HG03280 (cell line): ENCODE results near the gene KRT2.

ENCODE experiments used
- ATAC-seq: cut with Tn5 transposase; IDR thresholded peaks from one replicate; pipeline ENCODE4 v1.9.1; 2021; ENCODE audit warnings: mild to moderate bottlenecking, moderate library complexity; ENCODE audit not compliant: unreplicated experiment

The KRT2 gene

DNA sequence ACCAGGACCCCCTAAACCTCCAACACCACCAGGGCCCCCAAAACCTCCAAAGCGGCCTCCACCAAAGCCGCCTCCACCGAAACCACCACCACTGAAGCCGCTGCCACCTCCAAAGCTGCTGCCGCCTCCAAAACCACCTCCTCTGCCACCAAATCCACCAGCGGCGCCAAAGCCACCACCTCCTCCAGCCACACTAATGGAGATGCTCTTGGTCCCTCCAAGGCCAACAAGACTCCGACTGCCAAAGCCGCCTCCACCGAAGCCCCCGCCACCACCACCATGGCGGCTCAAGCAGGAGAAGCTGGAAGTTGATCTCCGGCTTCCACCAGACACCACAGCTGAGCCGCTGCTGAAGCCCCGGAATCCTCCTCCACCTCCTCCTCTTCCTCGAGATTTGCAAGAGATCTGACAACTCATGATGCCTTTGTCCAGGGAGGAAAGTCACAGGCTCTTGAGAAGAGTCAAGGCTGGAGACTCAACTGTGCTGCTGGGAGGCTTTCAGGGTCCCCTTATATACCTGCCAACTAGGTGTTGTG is at the start of gene KRT2:
Gene KRT2, minus strand, starts transcription at position 486 of the 536 bp plus-strand sequence. Its CDS starts 69 bp downstream, at position 417.
- no peak for ATAC-seq

- ATAC-seq = no peak
These were observed 49.3 kb upstream of the KRT2 start for GRCh38 chr12:52701281-52701680.

GRCh38 chr12:52699960-52700359 is 47.9 kb upstream of the KRT2 start:
- ATAC-seq = no peak

DNA sequence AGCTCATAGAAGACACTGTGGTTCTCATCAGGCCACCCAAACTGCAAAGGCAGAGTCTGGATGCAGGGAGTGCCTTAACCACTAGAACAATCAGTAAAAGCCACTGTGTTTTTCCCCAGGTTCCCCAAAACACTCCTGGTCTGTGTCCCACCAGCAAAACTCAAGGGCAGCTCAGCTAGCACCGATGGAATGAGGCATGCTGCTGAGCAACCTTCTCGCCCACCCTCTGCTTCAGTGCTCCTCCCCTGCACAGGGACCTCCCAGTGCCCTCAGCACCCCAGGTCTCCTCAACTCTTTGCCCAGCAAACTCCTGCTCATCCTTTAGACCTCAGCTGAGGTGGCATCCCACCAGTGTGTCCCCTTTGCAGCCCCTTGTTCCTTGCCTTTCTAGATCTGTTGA is 47.4 kb upstream of the KRT2 start:
- ATAC-seq = no peak

DNA sequence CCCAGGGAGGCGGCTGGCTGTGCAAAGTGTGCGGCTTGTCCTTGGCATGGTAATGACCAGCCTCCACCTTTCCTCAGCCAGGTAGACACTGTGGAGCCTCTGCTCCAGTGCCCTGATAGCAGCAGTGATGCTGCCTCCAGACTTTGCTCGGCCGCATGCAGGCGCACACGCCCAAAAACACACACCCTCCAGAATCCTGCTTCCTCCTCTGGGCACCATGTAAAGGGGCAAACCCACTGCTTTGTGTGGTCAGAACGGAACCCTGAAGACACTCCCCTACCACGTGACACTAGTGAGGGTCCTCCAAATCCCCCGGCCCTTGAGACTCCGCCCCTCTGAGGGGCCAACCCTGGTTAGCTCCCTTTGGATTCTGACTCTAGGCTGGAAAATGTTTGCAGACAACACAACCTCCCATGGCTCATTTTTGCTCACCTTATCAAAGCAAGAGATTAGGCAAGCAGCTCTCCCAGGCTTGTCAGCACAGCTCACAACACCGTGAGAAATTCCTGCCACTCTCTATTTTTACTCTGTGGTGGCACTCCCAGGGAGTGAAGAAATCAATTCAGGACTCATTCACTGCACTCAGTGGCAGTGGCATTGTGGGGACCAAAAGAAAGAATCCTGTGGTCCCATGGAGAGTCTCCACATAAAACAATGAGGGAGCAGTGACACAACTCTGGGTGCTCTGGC is 46.8 kb upstream of the KRT2 start:
- ATAC-seq = no peak

DNA sequence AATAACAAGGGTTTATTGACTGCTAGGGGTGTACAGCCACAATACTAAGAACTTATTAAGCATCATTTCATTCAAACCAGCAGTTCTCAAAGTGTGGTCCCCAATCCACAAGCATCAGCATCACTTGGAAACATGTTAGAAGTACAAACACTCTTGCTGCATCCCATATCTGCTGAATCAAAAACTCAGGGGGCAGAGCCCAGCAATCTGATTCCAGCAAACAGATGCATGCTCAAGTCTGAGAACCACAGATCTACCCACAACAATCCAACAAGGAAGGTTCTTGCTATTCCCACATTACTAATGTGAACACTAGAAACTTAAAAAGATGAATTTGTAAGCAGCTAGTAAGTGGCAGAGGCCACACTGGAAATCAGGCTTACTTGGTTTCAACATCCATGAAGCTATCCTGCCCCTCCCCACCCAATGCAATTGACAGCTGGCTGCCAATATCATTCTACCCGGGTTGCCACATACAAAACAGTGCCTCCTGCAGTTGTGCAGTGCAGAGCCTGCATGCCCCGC is 45.1 kb upstream of the KRT2 start:
- no peak for ATAC-seq

- no peak for ATAC-seq
These were observed 44.6 kb upstream of the KRT2 start for GRCh38 chr12:52696588-52696987.

- ATAC-seq = no peak
These were observed 43.0 kb upstream of the KRT2 start for GRCh38 chr12:52695039-52695438.

DNA sequence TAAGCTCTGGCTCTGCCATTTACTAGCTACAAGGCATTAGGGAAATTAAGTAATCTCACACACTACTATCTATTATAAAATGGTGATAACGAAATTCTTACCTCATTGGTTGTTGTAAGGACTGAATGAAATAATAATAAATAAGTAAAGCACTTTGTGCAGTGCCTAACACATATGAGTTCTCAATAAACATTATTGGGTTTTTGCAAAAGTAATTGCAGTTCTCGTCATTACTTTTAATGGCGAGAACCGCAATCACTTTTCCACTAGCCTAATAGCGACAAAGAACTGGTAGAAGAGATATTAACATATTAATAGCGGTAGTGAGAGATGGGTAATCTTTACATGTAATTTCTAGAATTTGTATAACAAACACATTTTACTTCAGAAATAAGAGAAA is 42.1 kb upstream of the KRT2 start:
- ATAC-seq = no peak

DNA sequence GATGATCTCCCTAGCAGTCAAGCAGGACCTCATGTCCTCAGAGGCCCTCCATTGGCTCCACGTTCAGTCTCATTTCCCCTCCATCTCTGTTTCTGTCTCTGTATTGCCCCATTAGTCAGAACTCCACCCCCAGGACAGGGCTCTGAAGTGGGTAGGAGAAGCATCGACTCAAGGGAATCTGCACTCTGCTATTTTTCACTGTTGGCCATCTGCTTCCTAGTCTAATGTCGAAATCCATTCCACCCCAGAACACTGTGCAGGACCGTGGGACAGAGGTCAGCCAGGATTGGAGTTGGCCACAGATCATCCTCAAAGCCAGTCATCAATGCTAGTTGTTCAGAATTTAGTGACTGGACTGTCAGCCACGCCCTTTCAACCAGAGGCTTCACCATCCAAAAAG is 41.2 kb upstream of the KRT2 start:
- no peak for ATAC-seq

GRCh38 chr12:52692254-52692653 is 40.2 kb upstream of the KRT2 start:
- ATAC-seq = no peak

- ATAC-seq = no peak
These were observed 39.8 kb upstream of the KRT2 start for GRCh38 chr12:52691841-52692150.

GRCh38 chr12:52691076-52691840 is 39.2 kb upstream of the KRT2 start:
- ATAC-seq = peak; percentile 51

GRCh38 chr12:52690351-52691075 is 38.5 kb upstream of the KRT2 start:
- no peak for ATAC-seq

DNA sequence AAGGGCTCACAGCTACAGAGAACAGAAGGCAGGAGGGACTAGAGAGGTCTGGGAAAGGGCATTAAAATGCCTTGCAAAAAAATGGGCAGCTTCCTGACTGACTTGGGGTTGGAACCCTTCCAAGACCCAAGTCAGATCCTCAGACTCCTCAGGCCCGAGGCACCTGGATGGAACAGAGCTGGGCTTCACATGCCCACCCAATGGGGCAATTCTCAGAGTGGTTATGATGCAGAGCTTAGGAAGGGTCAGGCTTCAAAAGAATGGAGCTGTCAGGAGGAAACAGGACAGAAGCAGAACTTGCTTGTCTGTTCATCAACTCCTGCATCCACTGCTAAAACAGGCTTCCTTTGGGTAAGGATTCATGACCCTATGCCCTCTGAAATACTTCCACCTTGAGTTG is 37.9 kb upstream of the KRT2 start:
- no peak for ATAC-seq

- ATAC-seq = no peak
These were observed 37.2 kb upstream of the KRT2 start for GRCh38 chr12:52689239-52689638.

GRCh38 chr12:52688481-52688880 is 36.5 kb upstream of the KRT2 start:
- no peak for ATAC-seq

DNA sequence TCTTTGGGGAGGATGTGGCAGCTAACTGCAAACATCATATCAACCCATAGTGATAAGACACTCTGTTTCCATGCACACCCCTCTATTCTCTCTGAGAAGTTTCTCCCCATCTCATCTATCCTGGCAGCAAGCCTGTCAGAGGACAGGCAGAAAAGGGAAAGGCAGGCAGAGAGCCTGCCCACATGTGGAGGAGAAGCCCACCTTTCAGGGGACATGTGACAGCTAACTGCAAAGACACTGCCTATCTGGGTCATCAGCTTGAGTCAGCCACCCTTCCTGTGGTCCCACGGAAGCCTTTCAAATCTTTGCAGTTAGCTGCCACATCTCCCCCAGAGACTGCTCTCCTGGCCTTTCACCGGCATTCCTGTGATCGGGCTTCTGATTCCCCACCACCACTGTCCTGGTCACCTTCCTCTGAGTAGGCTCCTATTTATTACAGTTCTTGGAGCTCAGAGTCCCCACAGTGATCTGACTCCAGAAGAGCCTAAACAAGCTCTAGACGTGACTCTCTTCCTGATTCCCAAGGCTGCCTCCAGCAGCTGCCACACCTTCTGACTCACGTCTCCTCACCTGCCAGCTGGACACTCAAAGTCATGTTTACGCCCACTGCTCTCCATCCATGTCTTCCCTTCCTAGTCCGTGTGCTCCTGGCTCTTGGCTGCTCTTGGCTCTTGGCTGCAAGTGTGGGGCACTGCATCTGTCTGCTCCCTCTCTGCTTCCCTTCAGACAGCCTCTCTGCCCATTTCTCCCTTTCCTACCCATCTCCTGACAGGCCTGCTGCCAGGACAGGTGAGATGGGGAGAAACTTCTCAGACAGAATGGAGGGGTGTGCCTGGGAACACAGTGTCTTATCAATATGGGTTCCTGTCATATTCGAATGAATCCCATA is 35.7 kb upstream of the KRT2 start:
- no peak for ATAC-seq

GRCh38 chr12:52686756-52687487 is 34.9 kb upstream of the KRT2 start:
- ATAC-seq = no peak

DNA sequence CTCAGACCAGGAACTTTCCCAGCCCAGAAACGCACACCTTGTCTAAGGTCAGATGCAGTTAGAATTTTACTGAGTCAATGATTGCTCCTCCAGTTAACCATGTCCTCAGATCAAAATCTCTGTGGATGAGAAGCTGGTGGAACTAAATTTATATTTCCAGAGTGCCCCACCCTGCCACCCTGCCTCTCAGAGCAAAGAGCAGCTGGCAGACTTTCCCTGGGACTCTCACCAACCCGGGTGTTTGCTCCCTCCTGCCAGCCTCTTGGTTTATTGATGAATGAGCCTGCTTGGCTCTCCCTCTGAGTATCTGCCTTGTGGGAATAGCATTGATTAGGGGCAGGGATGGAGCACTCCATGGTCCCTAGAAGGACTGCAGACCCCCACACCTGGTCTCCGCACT is 34.1 kb upstream of the KRT2 start:
- no peak for ATAC-seq
